Progenitor cell of endocrine pancreas (in vitro differentiated cells): ENCODE results near the gene IRS2. TPM values are rescaled to one million over a fixed set of nuclear protein-coding genes. Genes with fewer than 3 reads are reported as not detected.
"Not testable (repeated sequence)": the region's sequence is repeated elsewhere in the genome, so short reads cannot be mapped to it uniquely, and the experiment has no call there.

Experiments used
- DNase-seq: peaks from one replicate; pipeline ENCODE4 v3.0.0; 2021; ENCODE audit warnings: low spot score; ENCODE audit not compliant: unreplicated experiment
- H3K27ac Mint-ChIP-seq: 2 replicates; pipeline ENCODE4 v1.8.0; 2021; ENCODE audit warnings: mild to moderate bottlenecking, moderate library complexity, mixed read lengths
- H3K27me3 Mint-ChIP-seq: 2 replicates; pipeline ENCODE4 v1.8.0; 2021; ENCODE audit warnings: mixed read lengths
- H3K36me3 Mint-ChIP-seq: 2 replicates; pipeline ENCODE4 v1.8.0; 2022; ENCODE audit warnings: mixed read lengths; ENCODE audit not compliant: insufficient read depth
- H3K4me1 Mint-ChIP-seq: 2 replicates; pipeline ENCODE4 v1.8.0; 2021; ENCODE audit warnings: low read depth, mixed read lengths
- H3K4me3 Mint-ChIP-seq: 2 replicates; pipeline ENCODE4 v1.8.0; 2021; ENCODE audit warnings: low read depth, mild to moderate bottlenecking, moderate library complexity, mixed read lengths
- H3K9me3 Mint-ChIP-seq: 2 replicates; pipeline ENCODE4 v1.8.0; 2021; ENCODE audit warnings: low read depth, mixed read lengths
- CTCF ChIP-seq: fragments of 200-600 bp; sonication (generic); IDR thresholded peaks from one replicate; pipeline ENCODE4 v1.5.0; 2021; ENCODE audit warnings: antibody characterized with exemption, mild to moderate bottlenecking; ENCODE audit not compliant: unreplicated experiment
- total RNA-seq: library from RNA; stranded (reverse); gene quantifications from 2 replicates; pipeline ENCODE4 v1.2.1, GENCODE V29; 2021

The IRS2 gene
- total RNA-seq, 1 donor from 2014 or later, result 11.9 TPM

- H3K36me3 Mint-ChIP-seq, result no peaks in the 10 kb centered on the region
- no peak overlapping the region for H3K4me3 Mint-ChIP-seq
- no peak for DNase-seq
- peaks cover 15% of the 10 kb centered on the region for H3K4me1 Mint-ChIP-seq
- peaks cover 10% of the 10 kb centered on the region for H3K27me3 Mint-ChIP-seq
- no peak overlapping the region for H3K27ac Mint-ChIP-seq
- H3K9me3 Mint-ChIP-seq, result no peaks in the 10 kb centered on the region
- TF ChIP-seq CTCF, result no peak
Observed at GRCh38 chr13:109733550-109733949, 52.8 kb downstream of the IRS2 start.

DNA sequence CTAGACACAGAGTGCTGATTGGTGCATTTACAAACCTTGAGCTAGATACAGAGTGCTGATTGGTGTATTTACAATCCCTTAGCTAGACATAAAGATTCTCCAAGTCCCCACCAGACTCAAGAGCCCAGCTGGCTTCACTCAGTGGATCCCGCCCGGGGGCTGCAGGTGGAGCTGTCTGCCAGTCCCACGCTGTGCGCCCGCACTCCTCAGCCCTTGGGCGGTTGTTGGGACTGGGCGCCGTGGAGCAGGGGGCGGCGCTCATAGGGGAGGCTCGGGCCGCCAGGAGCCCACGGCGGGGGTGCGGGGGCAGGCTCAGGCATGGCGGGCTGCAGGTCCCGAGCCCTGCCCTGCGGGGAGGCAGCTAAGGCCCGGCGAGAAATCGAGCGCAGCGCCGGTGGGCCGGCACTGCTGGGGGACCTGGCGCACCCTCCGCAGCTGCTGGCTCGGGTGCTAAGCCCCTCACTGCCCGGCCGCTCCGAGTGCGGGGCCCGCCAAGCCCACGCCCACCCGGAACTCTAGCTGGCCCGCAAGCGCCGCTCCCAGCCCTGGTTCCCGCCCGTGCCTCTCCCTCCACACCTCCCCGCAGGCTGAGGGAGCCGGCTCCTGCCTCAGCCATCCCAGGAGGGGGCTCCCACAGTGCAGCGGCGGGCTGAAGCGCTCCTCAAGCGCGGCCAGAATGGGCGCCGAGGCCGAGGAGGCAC, 53.8 kb downstream of the IRS2 start:
- not testable (repeated sequence) for H3K4me3 Mint-ChIP-seq, DNase-seq, H3K9me3 Mint-ChIP-seq, H3K27ac Mint-ChIP-seq, H3K36me3 Mint-ChIP-seq
- Mint-ChIP-seq H3K27me3 (peaks cover 15% of the 10 kb centered on the region), H3K4me1 (peaks cover 14% of the 10 kb centered on the region)

DNA sequence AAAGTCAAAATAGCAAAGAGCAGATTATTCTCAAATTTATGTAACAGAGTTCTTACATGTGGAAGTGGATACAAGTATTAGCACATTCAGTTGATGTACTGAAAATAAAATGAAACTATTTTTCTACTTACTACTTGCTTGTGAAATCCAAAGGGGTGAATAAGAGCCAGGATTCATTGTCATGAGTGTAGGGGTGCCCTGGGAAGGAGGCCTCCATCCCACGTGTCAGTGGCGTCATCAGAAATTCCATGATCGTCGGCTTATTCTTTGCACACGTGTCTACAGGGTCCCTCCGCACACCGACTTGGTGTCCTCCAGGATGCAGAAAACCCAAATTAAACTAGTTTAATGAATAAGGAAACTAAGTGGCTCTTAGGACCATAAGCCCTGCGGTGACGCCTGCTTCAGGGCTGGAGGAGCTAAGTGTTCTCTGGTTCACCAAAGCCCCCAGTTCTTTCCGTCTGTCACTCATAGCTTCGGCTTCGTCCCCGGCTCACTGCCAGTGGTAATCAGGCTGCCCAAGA, 55.5 kb downstream of the IRS2 start:
- no peak overlapping the region for H3K4me3 Mint-ChIP-seq
- no peaks in the 10 kb centered on the region for H3K9me3 Mint-ChIP-seq
- H3K27me3 Mint-ChIP-seq, result peaks cover 6% of the 10 kb centered on the region
- H3K36me3 Mint-ChIP-seq, result no peaks in the 10 kb centered on the region
- no peak for TF ChIP-seq CTCF
- DNase-seq, result no peak
- H3K27ac Mint-ChIP-seq, result no peak overlapping the region
- H3K4me1 Mint-ChIP-seq, result peaks cover 13% of the 10 kb centered on the region

- DNase-seq, result no peak
- H3K36me3 Mint-ChIP-seq, result no peaks in the 10 kb centered on the region
- H3K27me3 Mint-ChIP-seq, result peaks cover 6% of the 10 kb centered on the region
- no peak for TF ChIP-seq CTCF
- peaks cover 13% of the 10 kb centered on the region for H3K4me1 Mint-ChIP-seq
- H3K4me3 Mint-ChIP-seq, result no peak overlapping the region
- H3K9me3 Mint-ChIP-seq, result no peaks in the 10 kb centered on the region
- H3K27ac Mint-ChIP-seq, result peak overlapping the region; percentile 84
Observed at GRCh38 chr13:109728791-109729731, 57.3 kb downstream of the IRS2 start.

- Mint-ChIP-seq H3K4me1 (peaks cover 13% of the 10 kb centered on the region), H3K36me3 (no peaks in the 10 kb centered on the region), H3K4me3 (no peak overlapping the region), H3K9me3 (no peaks in the 10 kb centered on the region), H3K27me3 (peaks cover 6% of the 10 kb centered on the region), H3K27ac (peak overlapping the region; percentile 35)
- TF ChIP-seq CTCF, result no peak
- no peak for DNase-seq
Observed at GRCh38 chr13:109728061-109728460, 58.3 kb downstream of the IRS2 start.
